PC-3 (cell line): ENCODE data around the gene ADARB2. TPM values are rescaled to one million over a fixed set of nuclear protein-coding genes. Genes with fewer than 3 reads are reported as not detected.

Experiments
- ATAC-seq: fragments of 200-7000 bp; cut with Tn5 transposase; 2 replicates; pipeline ENCODE4 v1.9.1; 2020; ENCODE audit warnings: mild to moderate bottlenecking, moderate library complexity
- BruUV-seq: library from RNA; stranded (reverse); fragments of 400-500 nt; replicated peaks from 2 replicates; lab custom pipeline; 2021; lab: Mats Ljungman, UMichigan
- CTCF ChIA-PET: fragments of 300-600 bp; sonication (Branson Sonifier 250); formaldehyde crosslinking; loops from one replicate; lab custom pipeline; 2022; ENCODE audit warnings: antibody characterized with exemption; lab: Charles Lee
- POLR2A ChIA-PET: fragments of 300-600 bp; sonication (Branson Sonifier 250); formaldehyde crosslinking; loops from one replicate; lab custom pipeline; 2022; ENCODE audit warnings: antibody characterized with exemption; ENCODE audit not compliant: unreplicated experiment; lab: Charles Lee
- DNase-seq: peaks from one replicate; pipeline ENCODE4 v3.0.0-alpha.2; 2015
- H2AFZ ChIP-seq: fragments of 300-600 bp; sonication (generic); 2 replicates; pipeline ENCODE4 v1.6.0; 2016; ENCODE audit warnings: antibody characterized with exemption, low read length
- H3F3A ChIP-seq: fragments of 300-600 bp; sonication (generic); one replicate; pipeline ENCODE4 v1.6.0; 2017; ENCODE audit warnings: antibody characterized with exemption, low read length, control low read depth, mild to moderate bottlenecking; ENCODE audit not compliant: unreplicated experiment
- H3K27ac ChIP-seq: fragments of 300-600 bp; sonication (generic); 2 replicates; pipeline ENCODE4 v1.5.1; 2016; ENCODE audit warnings: mild to moderate bottlenecking, low read length
- H3K27me3 ChIP-seq: fragments of 300-600 bp; sonication (generic); 2 replicates; pipeline ENCODE4 v1.6.1; 2016; ENCODE audit warnings: low read length, mixed read lengths
- H3K36me3 ChIP-seq: fragments of 300-600 bp; sonication (generic); 2 replicates; pipeline ENCODE4 v1.6.1; 2016; ENCODE audit warnings: low read depth, mixed run types, low read length, mixed read lengths
- H3K4me1 ChIP-seq: fragments of 300-600 bp; sonication (generic); 2 replicates; pipeline ENCODE4 v1.5.1; 2016; ENCODE audit warnings: low read length; ENCODE audit not compliant: insufficient read depth
- H3K4me2 ChIP-seq: fragments of 300-600 bp; sonication (generic); 2 replicates; pipeline ENCODE4 v1.6.0; 2016; ENCODE audit warnings: low read length
- H3K4me3 ChIP-seq: fragments of 300-600 bp; sonication (generic); 2 replicates; pipeline ENCODE4 v1.5.1; 2016; ENCODE audit warnings: mild to moderate bottlenecking, low read length, mixed read lengths
- H3K79me2 ChIP-seq: fragments of 300-600 bp; sonication (generic); 2 replicates; pipeline ENCODE4 v1.6.1; 2017; ENCODE audit warnings: low read length, mixed read lengths
- H3K9ac ChIP-seq: fragments of 300-600 bp; sonication (generic); 2 replicates; pipeline ENCODE4 v1.6.0; 2016; ENCODE audit warnings: mild to moderate bottlenecking, low read length
- H3K9me2 ChIP-seq: fragments of 300-600 bp; sonication (generic); replicated peaks from 2 replicates; pipeline ENCODE4 v1.6.1; 2016; ENCODE audit warnings: mixed run types, low read length, mixed read lengths
- H3K9me3 ChIP-seq: fragments of 300-600 bp; sonication (generic); 2 replicates; pipeline ENCODE4 v1.6.1; 2016; ENCODE audit warnings: low read length, mixed read lengths
- H4K20me1 ChIP-seq: fragments of 300-600 bp; sonication (generic); 2 replicates; pipeline ENCODE4 v1.6.1; 2016; ENCODE audit warnings: low read length, mixed read lengths
- EZH2 ChIP-seq: fragments of 300-600 bp; sonication (generic); IDR thresholded peaks from one replicate; pipeline ENCODE4 v1.6.1; 2017; ENCODE audit warnings: antibody characterized with exemption, mild to moderate bottlenecking, low read length; ENCODE audit not compliant: unreplicated experiment
- EZH2phosphoT487 ChIP-seq: fragments of 300-600 bp; sonication (generic); IDR thresholded peaks from 2 replicates; pipeline ENCODE4 v1.6.1; 2018; ENCODE audit warnings: mild to moderate bottlenecking, antibody characterized with exemption, low read length, borderline replicate concordance
- intact Hi-C: fragments of 100-400 bp; cut with micrococcal nuclease; formaldehyde crosslinking; loops from 2 replicates; pipeline ENCODE4 v1.9.0; 2023
- total RNA-seq: library from RNA; depleted of rRNA; stranded (reverse); fragments of >200 nt; gene quantifications from 2 replicates; pipeline ENCODE4 v1.2.3, GENCODE V29; 2014
- TF ChIP-seq, protein P1 (sequence below): fragments of 300-600 bp; sonication (generic); conservative IDR thresholded peaks from 2 replicates; pipeline ENCODE4 v1.5.1; 2017; ENCODE audit warnings: antibody characterized with exemption, low read depth, mild to moderate bottlenecking, low read length

The ADARB2 gene
- total RNA-seq, 1 experiment from 2014 or later: not detected

DNA sequence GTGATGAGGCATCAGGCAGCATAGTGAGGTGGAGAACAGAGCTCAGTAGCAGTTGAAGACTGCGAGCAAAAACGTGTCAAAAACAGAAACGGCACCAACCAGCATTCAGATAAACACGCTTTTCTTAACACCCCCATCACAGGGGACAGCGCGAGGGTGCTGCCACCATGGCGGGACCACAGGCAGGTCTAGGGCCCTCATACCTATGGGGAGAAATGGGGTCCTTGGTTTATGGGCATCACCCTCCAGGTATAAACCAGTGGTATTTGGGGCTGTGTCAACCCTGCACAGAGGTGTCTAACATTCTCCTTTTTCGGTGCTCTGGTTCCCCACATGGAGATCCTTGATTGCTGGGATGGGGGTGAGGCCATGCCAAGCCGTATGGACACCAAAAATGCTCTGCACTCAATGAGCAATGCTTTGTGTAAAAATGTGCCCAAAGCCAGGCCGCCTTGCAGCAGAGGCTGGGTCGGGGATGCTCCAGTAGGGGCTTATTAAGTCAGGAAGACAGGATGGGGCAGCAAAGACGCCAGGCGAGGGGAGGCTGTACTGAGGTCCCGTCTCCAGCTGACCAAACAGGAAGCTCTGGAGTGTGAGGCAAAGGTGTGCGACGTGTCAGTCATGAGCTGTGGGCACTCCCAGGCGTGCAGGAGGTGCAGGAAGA is 489.6 kb downstream of the ADARB2 start:
- H3K4me1 ChIP-seq: no peaks in the 10 kb centered on the region
- intact Hi-C loops: no loop called here
- H3K27me3 ChIP-seq: 0 out of 2 replicates have a peak, but pooled peaks cover 10% of the 10 kb centered on the region
- H4K20me1 ChIP-seq: no peaks in the 10 kb centered on the region
- POLR2A ChIA-PET: no interaction called here
- no peak overlapping the region for H3K9ac ChIP-seq
- DNase-seq: no peak
- no peak overlapping the region for H3K4me3 ChIP-seq
- no peak overlapping the region for H3K27ac ChIP-seq
- no TSS peak for BruUV-seq
- no peak for ATAC-seq
- H3K9me3 ChIP-seq: no peaks in the 10 kb centered on the region
- no peaks in the 10 kb centered on the region for H3K9me2 ChIP-seq
- H3K79me2 ChIP-seq: no peaks in the 10 kb centered on the region
- H3F3A ChIP-seq: no peaks in the 10 kb centered on the region
- TF ChIP-seq, protein P1, sequence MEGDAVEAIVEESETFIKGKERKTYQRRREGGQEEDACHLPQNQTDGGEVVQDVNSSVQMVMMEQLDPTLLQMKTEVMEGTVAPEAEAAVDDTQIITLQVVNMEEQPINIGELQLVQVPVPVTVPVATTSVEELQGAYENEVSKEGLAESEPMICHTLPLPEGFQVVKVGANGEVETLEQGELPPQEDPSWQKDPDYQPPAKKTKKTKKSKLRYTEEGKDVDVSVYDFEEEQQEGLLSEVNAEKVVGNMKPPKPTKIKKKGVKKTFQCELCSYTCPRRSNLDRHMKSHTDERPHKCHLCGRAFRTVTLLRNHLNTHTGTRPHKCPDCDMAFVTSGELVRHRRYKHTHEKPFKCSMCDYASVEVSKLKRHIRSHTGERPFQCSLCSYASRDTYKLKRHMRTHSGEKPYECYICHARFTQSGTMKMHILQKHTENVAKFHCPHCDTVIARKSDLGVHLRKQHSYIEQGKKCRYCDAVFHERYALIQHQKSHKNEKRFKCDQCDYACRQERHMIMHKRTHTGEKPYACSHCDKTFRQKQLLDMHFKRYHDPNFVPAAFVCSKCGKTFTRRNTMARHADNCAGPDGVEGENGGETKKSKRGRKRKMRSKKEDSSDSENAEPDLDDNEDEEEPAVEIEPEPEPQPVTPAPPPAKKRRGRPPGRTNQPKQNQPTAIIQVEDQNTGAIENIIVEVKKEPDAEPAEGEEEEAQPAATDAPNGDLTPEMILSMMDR: no peak
- no peak for TF ChIP-seq EZH2phosphoT487
- TF ChIP-seq EZH2: no peak
- H2AFZ ChIP-seq: no peak overlapping the region
- CTCF ChIA-PET: no interaction called here
- H3K4me2 ChIP-seq: no peak overlapping the region
- no peaks in the 10 kb centered on the region for H3K36me3 ChIP-seq

DNA sequence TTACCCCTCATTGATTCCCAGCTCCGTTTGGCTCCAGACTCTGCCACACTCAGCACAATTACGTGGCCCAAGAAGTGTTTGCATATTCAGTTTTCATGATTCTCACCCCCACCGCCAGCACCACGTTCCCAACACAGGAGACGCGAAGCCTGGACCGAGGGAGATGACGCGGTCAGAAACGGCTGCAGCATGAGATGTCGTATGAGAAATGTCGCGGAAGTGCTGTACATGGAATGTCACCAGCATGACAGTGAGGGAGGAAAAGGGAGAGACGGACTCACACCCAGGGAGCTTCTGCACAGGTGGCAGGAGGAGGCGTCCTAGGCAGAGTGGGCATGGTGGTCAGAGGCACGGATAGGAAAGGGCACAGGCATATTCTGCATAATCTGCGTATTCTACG is 492.8 kb downstream of the ADARB2 start:
- no TSS peak for BruUV-seq
- Histone ChIP-seq H3F3A (no peaks in the 10 kb centered on the region), H3K9me2 (no peaks in the 10 kb centered on the region), H4K20me1 (no peaks in the 10 kb centered on the region), H3K4me1 (no peaks in the 10 kb centered on the region), H3K27me3 (peaks cover 24% of the 10 kb centered on the region), H3K36me3 (no peaks in the 10 kb centered on the region), H2AFZ (no peak overlapping the region), H3K4me3 (no peak overlapping the region), H3K9ac (no peak overlapping the region), H3K9me3 (no peaks in the 10 kb centered on the region), H3K79me2 (no peaks in the 10 kb centered on the region), H3K4me2 (no peak overlapping the region), H3K27ac (no peak overlapping the region)
- ATAC-seq: no peak
- POLR2A ChIA-PET: no interaction called here
- no peak for DNase-seq
- intact Hi-C loops: no loop called here
- CTCF ChIA-PET: no interaction called here
- TF ChIP-seq EZH2 (no peak), EZH2phosphoT487 (no peak)
- TF ChIP-seq, protein P1: no peak

- H3K27ac ChIP-seq: no peak overlapping the region
- ChIA-PET POLR2A (no interaction called here), CTCF (no interaction called here)
- no peak overlapping the region for H3K9ac ChIP-seq
- no peaks in the 10 kb centered on the region for H3F3A ChIP-seq
- ATAC-seq (no peak), DNase-seq (no peak)
- no peaks in the 10 kb centered on the region for H4K20me1 ChIP-seq
- intact Hi-C loops: no loop called here
- TF ChIP-seq, protein P1: no peak
- no peak for TF ChIP-seq EZH2phosphoT487
- no peak for TF ChIP-seq EZH2
- H3K4me1 ChIP-seq: no peaks in the 10 kb centered on the region
- H3K27me3 ChIP-seq: peaks cover 23% of the 10 kb centered on the region
- H3K4me3 ChIP-seq: no peak overlapping the region
- H3K4me2 ChIP-seq: no peak overlapping the region
- no peaks in the 10 kb centered on the region for H3K79me2 ChIP-seq
- BruUV-seq: no TSS peak
- no peaks in the 10 kb centered on the region for H3K36me3 ChIP-seq
- no peaks in the 10 kb centered on the region for H3K9me3 ChIP-seq
- no peaks in the 10 kb centered on the region for H3K9me2 ChIP-seq
- H2AFZ ChIP-seq: no peak overlapping the region
Observed at GRCh38 chr10:1243486-1244234, 493.7 kb downstream of the ADARB2 start.
